NOMO-1 (cell line): ENCODE data around the gene TMEM154.

Experiments
- DNase-seq, 2 experiments: peaks; one replicate each; lab custom pipeline; 2025; ENCODE audit not compliant: unreplicated experiment in 2 of 2; lab: John Stamatoyannopoulos, UW

The TMEM154 gene, protein sequence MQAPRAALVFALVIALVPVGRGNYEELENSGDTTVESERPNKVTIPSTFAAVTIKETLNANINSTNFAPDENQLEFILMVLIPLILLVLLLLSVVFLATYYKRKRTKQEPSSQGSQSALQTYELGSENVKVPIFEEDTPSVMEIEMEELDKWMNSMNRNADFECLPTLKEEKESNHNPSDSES

DNA sequence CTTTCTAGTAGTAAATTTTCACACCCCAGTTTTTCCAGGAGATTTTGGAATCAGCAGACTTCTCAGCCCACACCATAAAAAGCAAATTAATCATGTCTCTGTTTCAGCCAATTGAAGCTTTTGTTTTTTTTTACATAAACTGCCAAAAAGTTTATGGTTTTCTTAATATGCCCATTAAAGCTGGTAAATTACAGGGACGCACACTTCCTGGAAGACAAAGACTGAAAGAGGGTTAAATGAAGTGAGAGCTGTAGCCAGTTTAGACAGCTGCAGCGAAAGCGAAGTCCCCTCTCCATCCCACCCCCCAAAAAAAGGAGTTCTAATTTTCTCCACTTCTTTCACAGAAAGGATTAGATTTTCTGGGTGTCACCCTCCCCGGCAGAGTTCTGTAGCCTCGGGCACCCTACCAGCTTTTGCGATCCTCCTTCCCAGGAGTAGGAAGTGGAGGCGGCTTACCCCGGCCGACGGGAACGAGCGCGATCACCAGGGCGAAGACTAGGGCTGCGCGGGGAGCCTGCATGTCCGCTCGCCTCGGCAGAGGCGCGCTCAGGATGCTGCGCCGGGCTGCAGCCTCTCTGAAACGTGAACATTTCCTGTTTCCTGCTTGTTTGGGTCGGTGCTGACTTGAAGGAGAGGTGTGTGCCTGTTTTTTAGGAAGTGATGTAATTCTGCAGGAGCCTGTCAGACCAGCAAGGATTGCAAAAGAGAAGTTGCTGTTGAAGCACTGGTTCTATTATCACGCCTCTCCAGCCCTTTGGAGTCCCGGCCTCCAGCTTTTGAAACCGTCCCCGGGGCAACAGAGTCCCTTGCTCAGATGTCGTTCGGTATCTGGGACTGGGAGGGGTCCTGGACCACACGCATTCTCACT lies at the start of gene TMEM154:
Gene TMEM154 (minus strand): TSS at position 584 of the 868 bp plus-strand sequence. CDS start 64 bp downstream, at position 520.
- DNase-seq, result peak; percentile 98 to 99

DNA sequence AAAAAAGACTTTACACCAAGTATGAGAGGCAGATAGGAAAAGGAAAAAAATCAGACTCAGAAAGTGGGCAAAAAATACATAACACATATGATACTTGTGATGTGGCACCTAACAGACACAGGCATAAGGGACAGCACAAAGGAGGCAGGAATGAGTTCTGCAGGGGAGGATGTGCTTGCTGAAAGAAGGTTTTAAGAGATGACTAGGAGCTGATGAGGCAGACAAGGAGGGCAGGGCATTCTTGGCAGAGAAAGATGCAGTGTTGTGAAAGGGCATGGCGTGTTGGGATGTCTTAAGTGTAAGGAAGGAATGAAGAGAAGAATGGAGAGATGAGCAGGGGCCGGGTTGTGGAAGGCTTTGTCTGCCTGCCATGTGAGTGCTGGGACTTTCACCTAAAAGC lies 49.7 kb upstream of the TMEM154 start:
- DNase-seq, result no peak

DNA sequence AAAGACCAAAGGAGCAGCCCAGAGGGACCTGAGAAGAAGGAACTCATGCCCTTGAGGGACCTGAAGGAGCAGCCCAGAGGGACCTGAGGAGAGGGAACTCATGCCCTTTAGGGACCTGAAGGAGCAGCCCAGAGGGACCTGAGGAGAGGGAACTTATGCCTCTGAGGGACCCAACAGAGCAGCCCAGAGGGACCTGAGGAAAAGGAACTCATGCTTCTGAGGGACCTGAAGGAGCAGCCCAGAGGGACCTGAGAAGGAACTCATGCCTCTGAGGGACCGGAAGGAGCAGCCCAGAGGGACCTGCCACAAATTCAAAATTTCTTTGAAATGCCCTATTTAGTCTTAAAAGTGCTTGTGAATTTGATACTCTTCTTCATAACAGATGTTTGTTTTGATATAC lies 48.5 kb upstream of the TMEM154 start:
- DNase-seq, result no peak

DNA sequence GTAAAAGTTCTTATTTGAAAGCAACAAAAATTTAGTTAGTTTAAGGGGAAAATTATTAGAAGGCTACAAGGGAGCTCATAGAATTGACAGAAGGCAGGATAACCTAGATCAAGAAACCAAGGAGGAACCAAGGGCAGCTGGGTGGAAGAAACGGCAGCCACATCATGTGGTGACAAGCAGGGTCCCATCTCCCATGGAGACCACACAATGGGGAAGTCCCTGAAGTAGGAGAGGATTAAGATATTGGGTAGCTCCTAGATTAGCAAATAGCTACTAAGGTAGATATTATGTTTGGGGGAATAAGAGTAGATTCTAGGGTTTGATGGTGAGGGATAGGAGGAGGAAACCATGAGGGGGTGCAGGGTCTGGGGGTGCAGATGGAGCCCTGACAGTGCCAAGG lies 48.0 kb upstream of the TMEM154 start:
- peak in 1 of 2 experiments; percentile 30 for DNase-seq

DNA sequence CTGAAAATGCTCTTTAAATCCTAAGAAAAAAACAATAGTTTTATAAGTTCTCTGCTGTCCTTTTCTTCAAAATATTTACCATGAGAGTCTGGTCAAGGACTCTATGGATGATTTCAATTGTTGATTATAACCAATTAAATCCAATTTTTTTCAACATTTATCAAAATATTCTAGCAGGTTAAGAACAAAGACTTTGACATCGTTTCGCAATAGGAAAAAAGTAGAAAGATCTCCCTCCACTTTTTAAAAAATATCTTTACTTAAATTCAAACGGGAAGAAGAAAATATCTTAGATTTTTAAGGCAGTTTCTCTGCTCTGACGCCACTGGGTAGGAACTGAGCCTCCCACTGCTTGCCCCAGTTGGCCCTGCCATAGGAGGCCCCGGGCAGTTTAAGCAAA lies 44.7 kb upstream of the TMEM154 start:
- DNase-seq, result no peak

DNA sequence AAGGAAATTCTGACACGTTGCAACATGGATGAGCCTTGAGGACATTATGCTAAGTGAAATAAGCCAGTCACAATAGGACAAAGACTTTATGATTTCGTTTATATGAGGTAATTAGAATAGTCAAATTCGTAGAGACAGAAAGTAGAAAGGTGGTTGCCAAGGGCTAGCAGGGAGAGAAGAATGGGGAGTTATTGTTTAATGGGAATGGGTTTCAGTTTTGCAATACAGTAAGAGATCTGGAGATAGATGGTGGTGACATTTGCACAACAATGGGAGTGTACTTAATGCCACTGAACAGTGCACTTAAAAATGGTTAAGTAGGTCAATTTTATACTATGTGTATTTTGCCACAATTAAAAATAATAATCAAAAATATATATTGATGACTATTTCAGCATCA lies 43.4 kb upstream of the TMEM154 start:
- DNase-seq, result no peak

DNA sequence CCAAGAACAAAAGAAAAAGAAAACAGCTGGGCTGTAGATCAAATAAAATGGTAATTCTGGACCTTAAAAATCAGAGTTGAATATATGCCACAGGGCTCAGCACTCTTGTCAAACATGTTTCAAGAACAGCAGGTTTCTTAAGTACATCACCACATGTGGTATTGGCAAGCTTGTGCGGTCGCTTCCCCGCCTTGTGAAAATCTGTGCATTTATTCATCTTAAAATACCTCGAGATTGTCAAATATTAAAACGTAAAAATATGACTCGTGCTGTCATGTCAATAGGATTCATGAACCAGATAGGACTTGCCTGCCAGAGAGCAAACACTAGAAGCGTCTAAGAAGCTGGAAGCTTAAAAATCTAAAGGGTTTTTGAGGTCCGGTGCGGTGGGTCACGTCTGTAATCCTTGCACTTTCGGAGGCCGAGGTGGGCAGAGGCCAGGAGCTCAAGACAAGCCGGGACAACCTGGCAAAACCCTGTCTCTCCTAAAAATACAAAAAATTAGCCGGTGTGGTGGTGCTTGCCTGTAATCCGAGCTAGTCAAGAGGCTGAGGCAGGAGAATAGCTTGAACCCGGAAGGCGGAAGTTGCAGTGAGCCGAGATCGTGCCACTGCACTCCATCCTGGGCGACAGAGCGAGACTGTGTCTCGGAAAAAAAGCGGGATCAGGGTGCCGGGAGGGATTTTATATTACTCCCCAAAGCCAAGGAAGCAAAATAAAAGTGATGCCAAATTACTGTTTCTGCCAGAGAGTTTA lies 40.2 kb upstream of the TMEM154 start:
- DNase-seq, result no peak

DNA sequence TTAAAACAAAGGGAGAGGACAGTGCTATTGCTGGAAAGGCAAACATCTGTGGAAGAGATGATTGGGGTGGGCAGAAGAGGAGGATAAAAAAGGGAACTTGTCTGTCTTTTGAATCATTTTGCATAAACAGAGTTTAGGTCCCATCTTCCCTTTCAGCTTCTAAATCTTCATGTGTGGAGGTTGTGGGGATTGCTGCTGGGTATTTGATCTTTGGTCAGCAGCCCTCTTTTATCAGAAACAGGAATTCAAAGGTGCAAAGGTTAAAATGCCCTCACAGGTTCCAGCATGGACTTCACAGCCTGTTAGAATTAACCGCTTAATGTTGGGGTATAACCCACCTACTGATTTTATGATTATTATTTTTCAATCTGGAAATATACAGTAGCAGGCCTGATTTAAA lies 39.5 kb upstream of the TMEM154 start:
- DNase-seq, result no peak

DNA sequence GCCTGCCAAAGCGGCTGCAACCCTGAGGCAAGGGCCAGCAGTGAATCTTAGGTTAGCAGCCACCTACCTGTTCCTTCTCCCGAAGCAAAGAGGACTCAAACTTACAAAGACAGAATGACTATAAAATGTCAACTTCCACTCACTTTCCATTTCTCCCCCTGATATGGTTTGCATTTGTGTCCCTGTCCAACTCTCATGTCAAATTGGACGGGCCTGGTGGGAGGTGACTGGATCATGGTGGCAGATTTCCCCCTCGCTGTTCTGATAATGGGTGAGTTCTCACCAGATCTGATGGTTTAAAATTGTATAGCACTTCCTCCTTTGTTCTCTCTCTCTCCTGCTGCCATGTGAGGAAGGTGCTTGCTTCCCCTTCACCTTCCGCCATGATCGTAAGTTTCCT lies 35.3 kb upstream of the TMEM154 start:
- DNase-seq, result no peak

DNA sequence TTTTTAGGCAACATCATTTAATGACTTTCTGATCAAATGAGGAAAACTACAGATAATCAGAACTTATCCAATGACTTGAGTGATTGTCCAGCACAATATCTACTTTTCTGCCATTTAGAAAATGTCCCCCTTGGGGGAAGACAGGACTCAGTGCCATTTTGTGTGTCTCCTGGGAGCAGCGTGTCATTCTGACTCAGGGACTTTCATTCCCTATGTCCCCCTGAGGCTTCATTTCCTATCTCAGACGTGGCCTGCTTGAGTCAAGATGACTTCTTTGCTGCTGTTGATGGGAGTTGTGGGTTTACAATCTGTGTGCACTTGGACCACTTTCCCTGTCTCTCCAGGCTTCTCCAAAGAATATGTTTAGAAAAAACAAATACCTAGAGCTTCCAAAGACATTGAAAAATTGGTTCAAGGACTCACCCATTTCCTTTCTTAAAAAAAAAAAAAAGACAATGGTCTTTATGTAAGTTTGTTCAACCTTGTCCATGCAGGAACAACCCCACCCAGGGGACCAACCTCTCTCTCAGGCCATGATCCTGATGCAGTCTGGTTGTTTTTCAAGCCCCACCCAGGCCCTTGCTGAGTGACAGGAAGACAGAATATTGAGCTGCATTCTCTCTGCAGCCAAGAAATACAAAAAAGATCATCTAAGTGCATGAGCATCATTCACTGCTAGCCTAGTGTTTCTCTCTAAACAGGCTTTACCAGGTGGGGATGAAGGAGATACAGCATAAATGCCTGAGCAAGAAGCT lies 34.3 kb upstream of the TMEM154 start:
- no peak for DNase-seq

DNA sequence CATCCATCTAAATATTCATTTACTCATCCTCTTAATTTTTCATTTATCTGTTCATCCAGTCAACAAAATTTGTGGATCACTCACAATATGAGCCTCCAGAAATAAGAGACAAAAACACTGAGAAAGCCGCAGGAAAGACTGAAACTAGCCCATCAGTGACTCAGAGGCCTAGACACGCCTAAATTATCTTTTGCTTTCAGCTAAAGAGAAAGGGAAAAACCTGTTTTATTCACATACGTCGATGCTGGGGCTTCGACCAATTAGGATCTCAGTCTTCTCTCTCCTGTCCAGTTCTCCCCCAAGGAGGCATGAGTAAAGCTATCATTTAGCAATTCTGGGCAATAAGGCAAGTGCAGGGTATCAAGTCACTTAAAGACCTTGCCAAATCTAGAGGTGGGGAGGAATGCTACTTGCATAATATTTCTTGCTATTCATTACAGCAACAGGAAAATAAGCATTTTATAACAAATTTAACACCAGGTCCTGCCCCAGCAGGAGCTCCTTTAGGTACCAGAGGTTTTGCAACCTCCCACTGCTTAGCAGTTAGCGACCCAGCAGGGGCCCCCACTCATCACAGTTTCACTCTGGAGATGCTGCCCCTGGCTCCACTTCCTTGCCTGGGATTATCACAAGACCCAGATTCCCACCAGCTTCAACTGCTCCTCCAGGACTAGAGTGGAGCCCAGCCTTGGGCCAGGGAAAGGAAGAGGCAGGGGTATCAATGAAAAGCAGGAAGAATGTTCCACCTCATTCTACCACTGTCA lies 30.1 kb upstream of the TMEM154 start:
- no peak for DNase-seq

DNA sequence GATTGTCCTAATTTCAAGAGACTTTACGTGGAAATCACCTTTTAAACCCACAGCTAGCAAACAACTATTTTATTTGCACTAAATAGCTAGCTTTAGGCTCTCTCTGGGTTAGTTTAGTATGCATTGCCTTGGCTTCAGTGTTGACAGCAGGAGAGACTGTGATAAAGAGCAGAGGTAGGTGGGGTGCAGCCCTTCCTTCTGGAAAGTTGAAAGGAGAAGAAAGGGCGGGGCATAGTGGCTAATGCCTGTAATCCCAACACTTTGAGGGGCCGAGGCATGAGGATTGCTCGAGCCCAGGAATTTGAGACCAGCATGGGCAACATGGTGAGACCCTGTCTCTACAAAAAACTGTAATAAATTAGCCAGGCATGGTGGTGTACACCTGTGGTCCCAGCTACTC lies 29.0 kb upstream of the TMEM154 start:
- DNase-seq, result no peak

DNA sequence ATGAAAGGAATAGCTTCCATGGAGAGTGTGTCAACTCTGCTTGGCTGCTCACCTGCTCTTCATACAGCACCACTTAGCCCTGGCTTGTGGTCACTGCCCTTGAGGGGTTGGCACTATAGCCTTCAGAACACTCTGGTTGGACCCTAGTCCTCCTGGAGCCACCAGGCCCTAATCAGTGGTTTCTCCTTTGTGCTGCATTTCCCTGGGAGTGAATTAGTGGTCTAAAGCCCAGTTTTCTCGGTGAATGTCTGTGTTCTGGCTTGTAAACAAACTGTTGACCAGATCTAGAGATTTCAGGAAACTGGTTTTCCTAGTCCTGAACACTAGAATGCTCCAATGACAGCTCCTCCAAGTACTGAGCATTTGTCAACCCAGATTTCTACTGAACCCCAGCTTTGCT lies 28.6 kb upstream of the TMEM154 start:
- DNase-seq, result no peak

DNA sequence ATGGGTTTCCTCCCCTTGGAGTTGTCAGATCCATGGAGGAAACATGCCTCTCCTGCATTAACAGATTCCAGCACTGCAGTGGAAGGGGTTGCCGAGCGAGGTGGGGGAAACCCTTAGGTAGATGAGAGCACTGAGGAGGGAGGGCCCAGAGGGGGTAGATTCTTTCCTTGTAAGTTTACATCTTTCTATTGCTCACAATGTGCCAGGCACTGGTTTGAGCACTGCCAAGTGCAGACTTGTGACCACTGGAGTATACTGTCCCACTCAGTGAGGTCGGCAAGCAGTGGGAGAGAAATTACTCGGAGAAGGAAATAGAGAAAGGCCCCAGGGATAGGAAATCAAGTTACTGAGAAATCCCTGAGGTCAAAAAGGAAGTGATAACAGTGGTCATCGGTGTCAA lies 27.8 kb upstream of the TMEM154 start:
- no peak for DNase-seq

DNA sequence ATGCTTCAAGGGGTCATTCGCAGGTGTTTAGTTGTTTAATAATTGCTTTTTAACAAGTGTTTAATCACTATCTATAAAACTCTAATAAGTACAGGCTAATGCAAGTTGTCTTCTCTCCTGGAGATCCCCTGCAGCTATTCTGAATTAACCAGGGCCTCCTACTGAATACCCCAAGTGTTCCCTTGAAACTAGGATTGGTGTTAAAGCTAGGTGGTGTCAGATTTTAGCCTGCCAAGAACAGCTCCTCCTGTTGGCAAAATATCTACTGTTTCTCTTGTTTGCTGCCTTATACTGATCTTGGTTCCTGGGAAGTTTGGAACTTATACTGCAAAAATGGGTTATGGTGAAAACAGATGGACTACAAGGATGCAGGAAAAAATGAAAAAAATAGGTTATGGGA lies 26.1 kb upstream of the TMEM154 start:
- no peak for DNase-seq

DNA sequence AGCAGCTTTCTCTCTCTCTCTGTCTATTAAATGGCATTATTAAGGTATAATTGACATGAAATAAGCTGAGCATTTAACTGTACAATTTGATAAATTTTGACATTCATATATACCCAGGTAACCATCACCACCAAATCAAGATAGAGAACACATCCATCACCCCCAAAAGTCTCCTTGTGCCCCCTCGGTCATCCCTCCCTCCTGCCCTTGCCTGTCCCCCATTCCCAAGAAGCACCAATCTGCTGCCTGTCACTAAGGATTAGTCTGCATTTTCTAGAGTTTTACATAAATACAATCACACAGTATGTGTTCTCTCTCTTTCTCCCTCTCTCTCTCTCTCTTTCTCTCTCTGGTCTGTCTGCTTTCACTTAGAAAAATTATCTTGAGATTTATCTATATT lies 25.0 kb upstream of the TMEM154 start:
- no peak for DNase-seq

DNA sequence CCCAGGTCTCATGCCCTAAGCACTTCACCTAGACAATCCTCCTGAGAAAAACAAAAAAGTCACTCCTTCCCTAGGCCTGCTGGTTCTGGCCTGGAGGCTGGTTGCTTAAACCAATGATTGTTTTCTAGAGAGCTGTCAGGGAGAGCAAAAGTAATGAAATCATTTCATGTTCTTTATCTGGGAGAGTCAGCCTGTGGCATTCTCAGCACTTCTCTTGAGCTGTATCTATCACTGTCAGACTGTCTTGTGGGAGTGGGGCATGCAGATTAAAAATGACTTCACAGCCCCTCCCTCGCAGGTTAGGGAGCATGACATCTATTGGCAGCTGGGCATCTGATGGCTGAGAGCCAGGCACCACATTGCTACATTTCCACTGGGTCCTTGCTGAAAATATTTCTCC lies 20.4 kb upstream of the TMEM154 start:
- no peak for DNase-seq

DNA sequence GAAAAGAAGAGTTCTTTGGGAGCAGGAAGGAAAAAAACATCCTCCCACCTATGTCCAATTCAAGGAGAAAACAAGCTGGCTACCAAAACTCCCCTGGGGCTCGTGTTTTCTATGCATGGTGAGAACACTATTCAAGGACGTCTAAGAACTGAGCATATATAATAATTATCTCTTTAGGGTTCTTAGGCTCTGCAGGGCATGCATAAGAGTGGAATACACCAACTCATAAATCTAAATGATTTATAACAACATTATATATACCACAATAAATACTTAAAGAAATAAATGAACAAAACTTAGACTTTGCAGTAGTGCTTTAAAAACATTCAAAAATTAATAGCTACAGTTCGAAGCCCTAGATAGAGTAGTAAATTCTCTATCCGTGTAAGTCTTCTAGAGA lies 19.5 kb upstream of the TMEM154 start:
- no peak for DNase-seq

DNA sequence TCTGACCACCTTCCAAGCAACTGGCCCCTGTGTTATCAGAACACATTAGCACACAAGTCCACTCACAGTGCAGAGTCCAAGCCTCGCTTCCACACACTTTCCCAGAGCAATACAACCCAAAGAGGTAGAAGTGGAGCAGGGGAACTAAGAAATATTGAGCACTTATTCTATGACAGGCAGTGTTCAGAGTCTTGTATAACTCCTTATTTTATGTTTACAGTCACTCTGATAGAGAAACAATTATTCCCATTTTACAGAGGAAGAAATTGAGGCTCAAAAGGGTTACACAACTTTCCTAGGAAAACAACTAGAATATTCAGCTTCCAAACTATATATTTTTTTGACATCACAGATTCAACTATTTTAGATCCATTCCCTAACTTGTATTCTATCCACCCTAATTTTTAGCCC lies 18.3 kb upstream of the TMEM154 start:
- no peak for DNase-seq
